Ovary (tissue), 3 donors: Measurements from ENCODE around the gene ARL5B.

Experiments
- CTCF ChIP-seq, 3 donors: fragments of 450-650 bp in 2 of 3; fragments of 200-600 bp in 1 of 3; IDR thresholded peaks; one replicate each; pipeline versions ENCODE4 v1.5.1 to v1.8.0; 2016 to 2022; ENCODE audit warnings: antibody characterized with exemption in 3 of 3, mild to moderate bottlenecking in 1 of 3
- EP300 ChIP-seq: sonication (generic); formaldehyde crosslinking; IDR thresholded peaks from one replicate; pipeline ENCODE4 v1.6.1; 2017; ENCODE audit warnings: antibody characterized with exemption
- POLR2A ChIP-seq: fragments of 450-650 bp; IDR thresholded peaks from one replicate; pipeline ENCODE4 v1.6.1; 2017; ENCODE audit warnings: antibody characterized with exemption, mild to moderate bottlenecking, moderate library complexity
- donor health status: DM: no; HTN: no; CAD: no.

GRCh38 chr10:18685555-18685954 lies 26.3 kb downstream of the ARL5B start:
- TF ChIP-seq CTCF (IDR thresholded peaks at IDR 0.05) (no peak), EP300 (no peak), POLR2A (no peak)
